ENCODE results near the gene SLC5A10.

SLC5A10 gene

GRCh38 chr17:18986541-18987229, 34.7 kb downstream of the SLC5A10 start:
- DNase-seq: no peak

- DNase-seq: no peak
These were observed 35.3 kb downstream of the SLC5A10 start for GRCh38 chr17:18987230-18987610.

GRCh38 chr17:18987862-18988545, 36.0 kb downstream of the SLC5A10 start:
- no peak for DNase-seq

- no peak for DNase-seq
These were observed 36.7 kb downstream of the SLC5A10 start for GRCh38 chr17:18988546-18989173.

DNA sequence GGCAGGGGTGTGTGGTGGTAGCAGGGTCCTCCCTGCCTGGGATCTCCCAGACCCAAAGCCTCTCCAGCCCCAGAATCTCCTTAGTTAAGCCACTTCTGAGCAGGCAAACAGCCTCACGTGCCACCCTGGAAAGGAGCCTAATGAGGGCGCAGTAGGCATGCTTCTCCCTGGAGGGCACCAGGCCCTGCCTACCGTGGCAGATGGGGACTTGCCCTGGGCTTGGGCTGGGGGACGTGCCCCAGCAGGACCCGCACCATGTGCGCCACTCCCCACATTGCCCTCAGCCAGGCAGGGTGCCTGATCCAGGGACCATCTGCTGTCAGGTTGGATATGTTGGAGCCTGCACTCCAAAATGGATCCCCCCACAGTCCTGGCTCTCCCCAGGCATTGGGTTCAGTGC, 38.4 kb downstream of the SLC5A10 start:
- DNase-seq: no peak

GRCh38 chr17:18991531-18992315, 39.8 kb downstream of the SLC5A10 start:
- no peak for DNase-seq

GRCh38 chr17:18992454-18993130, 40.6 kb downstream of the SLC5A10 start:
- no peak for DNase-seq

GRCh38 chr17:18993905-18994526, 42.1 kb downstream of the SLC5A10 start:
- DNase-seq: no peak

GRCh38 chr17:18994631-18995030, 42.7 kb downstream of the SLC5A10 start:
- DNase-seq: no peak

DNA sequence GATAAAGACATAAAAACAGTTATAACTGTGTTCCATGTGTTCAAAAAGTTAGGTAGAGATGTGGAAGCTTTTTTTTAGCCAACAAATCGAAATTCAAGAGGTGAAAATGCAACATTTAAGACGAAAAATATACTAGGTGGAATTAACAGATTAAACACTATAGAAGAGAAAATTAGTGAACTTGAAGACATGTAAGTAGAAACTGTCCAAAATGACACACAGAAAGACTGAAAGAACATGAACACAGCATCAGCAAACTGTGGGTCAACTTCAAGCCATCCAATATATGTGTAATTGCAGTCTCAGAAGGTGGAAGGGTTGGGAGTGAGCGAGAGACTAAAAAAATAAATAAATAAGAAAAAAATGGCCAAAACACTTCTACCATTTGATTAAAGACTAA, 43.3 kb downstream of the SLC5A10 start:
- no peak for DNase-seq

GRCh38 chr17:18996458-18996857, 44.5 kb downstream of the SLC5A10 start:
- no peak for DNase-seq

DNA sequence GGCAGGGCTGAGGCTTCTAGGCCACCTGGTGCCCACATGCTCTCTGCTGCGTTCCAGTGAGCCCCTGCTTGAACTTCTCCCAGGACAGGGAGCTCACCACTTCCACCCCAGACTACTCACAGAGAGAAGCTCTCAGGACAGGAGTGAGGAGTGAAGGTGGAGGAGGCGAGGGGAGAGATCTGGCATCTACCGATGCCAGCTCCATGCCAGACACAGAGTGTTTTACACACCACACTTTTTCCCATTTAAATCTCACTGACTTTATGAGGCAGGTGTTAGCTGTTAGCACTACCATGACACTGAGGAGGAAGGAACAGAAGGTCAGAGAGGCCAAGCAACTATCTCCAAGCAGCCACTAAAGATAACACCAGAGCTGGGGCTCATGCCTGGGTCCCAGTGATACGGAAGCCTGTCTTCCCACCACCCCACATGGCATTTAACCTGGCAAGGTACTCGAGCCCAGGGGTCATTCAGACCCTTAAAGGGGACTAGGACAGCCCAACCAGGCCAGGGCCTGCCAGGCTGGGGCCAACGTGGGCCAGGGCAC, 45.8 kb downstream of the SLC5A10 start:
- DNase-seq: no peak

GRCh38 chr17:18999394-18999793, 47.4 kb downstream of the SLC5A10 start:
- no peak for DNase-seq

- no peak for DNase-seq
These were observed 47.9 kb downstream of the SLC5A10 start for GRCh38 chr17:18999911-19000310.

GRCh38 chr17:19000531-19001325, 48.8 kb downstream of the SLC5A10 start:
- no peak for DNase-seq

DNA sequence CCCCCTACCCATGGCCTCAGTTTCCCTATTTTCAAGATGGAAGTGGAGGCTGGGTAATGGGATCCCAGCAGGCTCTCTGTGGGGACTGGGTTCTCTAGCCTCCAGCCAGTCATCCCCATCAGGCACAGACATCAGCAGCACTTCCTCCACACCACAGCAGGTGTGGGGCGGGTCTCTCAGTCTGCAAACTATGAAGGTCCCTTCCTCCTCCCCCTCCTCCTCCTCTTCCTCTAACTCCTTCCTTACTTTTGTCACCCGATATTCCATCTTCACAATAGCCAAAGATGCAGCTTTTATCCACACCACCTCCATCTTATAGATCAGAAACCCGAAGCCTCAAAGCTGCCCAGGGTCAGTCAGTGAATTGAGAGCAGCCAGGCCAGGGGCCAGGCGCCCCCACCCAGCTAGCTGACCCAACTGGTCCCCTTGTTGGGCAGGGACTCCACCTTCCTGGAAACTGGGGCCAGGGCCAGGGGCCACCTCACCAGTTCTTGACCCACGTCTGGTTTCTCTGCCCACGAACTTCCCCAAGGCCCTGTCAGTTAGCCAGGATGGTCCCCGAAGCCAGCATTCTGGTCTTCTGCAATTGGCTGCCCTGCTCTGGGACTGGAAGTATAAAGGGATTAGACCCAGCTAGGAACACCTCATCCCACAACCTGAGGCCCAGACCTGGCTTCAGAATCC, 50.1 kb downstream of the SLC5A10 start:
- no peak for DNase-seq

DNA sequence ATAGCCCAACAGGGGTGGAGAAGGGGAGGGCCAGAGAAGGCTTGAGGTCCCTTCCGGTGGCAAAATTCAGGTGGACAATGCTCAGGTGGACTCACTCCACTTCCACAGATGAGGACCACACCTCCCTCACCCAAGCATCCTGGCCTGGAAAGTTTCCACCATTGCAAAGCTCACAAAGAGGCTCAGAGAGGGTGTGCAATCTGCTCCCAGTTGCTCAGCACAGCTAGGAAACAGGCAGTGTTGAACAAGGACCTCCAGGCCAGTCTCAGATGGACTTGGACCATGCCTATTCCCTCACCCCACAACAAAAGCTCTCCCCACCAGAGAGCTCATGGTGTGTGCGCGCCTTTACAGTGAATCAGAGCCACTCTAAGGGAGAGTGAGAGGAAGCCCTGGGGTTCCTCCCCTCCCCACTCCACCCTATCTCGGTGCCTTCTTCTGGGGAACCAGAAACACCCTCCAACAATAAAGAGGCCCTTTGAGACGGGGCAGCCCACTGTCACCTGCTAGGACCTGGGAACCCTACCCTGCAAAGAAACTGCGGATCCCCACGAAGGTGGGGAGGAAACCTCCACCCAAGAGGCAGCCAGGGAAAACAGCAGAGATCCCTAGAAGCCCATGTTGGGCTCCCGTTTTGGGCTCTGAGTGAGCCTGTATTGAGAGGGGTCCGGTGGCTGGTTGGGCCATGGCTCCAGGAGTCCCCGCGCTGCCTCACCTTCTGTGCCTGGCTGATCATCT, 51.0 kb downstream of the SLC5A10 start:
- DNase-seq: no peak

DNA sequence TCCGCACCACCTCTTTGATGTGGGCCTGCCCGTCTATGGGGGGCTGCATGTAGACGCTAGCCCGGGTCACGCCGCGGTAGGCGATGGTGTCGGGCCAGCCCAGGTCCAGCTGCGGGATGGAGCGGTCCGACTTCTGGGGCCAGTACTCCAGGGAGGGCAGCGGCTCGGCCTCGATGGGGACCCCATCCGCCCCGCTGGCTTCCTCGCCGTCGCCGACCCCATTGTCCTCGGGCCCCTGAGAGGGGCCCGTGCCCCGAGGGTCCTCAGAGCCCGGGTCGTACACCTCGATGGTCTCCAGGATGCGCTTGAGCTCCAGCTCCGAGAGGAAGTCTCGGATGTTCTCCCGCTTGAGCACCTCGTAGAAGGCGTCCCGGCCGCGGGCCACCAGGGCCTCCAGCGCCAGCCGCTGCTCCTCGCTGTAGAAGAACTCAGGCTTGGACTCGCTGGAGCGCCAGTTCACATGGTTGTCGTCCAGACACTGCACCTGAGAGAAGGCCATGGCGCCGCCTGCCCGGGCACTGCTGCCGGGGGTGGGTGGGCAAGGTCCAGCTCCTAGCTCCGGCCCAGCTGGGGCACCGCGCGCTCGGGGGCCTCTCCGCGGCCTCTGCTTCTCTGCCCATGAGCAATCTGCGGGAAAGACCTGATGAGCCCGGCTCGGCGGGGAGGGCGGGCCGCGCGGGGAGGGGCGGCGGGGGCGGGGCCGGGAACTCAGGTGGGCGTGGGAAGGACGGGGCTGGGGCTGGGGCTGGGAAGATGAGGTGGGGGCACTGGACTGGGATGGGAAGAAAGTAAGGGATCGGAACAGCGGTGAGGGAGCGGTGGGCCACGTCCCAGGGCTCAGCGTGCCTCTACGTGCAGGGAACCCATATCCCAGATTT, 51.8 kb downstream of the SLC5A10 start:
- no peak for DNase-seq
